Panc1 (cell line): ENCODE data around the gene ATE1.

ENCODE experiments used
- CTCF ChIP-seq: fragments of 450-650 bp; IDR thresholded peaks from 2 replicates; pipeline ENCODE4 v1.5.1; 2017; ENCODE audit warnings: mild to moderate bottlenecking
- POLR2AphosphoS5 ChIP-seq: IDR thresholded peaks from 2 replicates; pipeline ENCODE4 v1.6.1; 2012; ENCODE audit warnings: mild to moderate bottlenecking, low read depth, low read length, moderate library complexity

GRCh38 chr10:121772406-121772805 is 155.4 kb downstream of the ATE1 start:
- TF ChIP-seq CTCF: no peak
- TF ChIP-seq POLR2AphosphoS5: no peak
